Ecto neural progenitor cell (in vitro differentiated cells): ENCODE measurements around the gene HOXB5.

ENCODE experiments used
- DNase-seq: peaks from one replicate; pipeline ENCODE4 v3.0.0-alpha.2; 2018; ENCODE audit warnings: low spot score

Gene HOXB5

GRCh38 chr17:48571826-48572417, 21.7 kb downstream of the HOXB5 start:
- no peak for DNase-seq

- DNase-seq: no peak
Measured at GRCh38 chr17:48571024-48571818, 22.4 kb downstream of the HOXB5 start.

GRCh38 chr17:48570325-48571023, 23.1 kb downstream of the HOXB5 start:
- DNase-seq: no peak

- no peak for DNase-seq
Measured at GRCh38 chr17:48569674-48570324, 23.8 kb downstream of the HOXB5 start.

- no peak for DNase-seq
Measured at GRCh38 chr17:48569240-48569582, 24.4 kb downstream of the HOXB5 start.

- DNase-seq: no peak
Measured at GRCh38 chr17:48568499-48569239, 24.9 kb downstream of the HOXB5 start.

- no peak for DNase-seq
Measured at GRCh38 chr17:48567646-48568354, 25.8 kb downstream of the HOXB5 start.

GRCh38 chr17:48567209-48567608, 26.4 kb downstream of the HOXB5 start:
- no peak for DNase-seq

GRCh38 chr17:48566717-48567116, 26.9 kb downstream of the HOXB5 start:
- DNase-seq: no peak

- no peak for DNase-seq
Measured at GRCh38 chr17:48565925-48566710, 27.5 kb downstream of the HOXB5 start.

GRCh38 chr17:48565022-48565554, 28.5 kb downstream of the HOXB5 start:
- no peak for DNase-seq

- peak; percentile 61 for DNase-seq
Measured at GRCh38 chr17:48564188-48565021, 29.2 kb downstream of the HOXB5 start.

- no peak for DNase-seq
Measured at GRCh38 chr17:48563867-48564187, 29.8 kb downstream of the HOXB5 start.

GRCh38 chr17:48563385-48563838, 30.2 kb downstream of the HOXB5 start:
- DNase-seq: no peak

- DNase-seq: no peak
Measured at GRCh38 chr17:48562934-48563333, 30.6 kb downstream of the HOXB5 start.

- no peak for DNase-seq
Measured at GRCh38 chr17:48561884-48562810, 31.4 kb downstream of the HOXB5 start.

- DNase-seq: no peak
Measured at GRCh38 chr17:48559840-48560817, 33.5 kb downstream of the HOXB5 start.
